SU-DHL-6 (cell line): ENCODE results near the gene STAT5A.
"Not testable (repeated sequence)": the region's sequence is repeated elsewhere in the genome, so short reads cannot be mapped to it uniquely, and the experiment has no call there.

Experiments
- H2AFZ ChIP-seq: fragments of 200-600 bp; sonication (generic); 2 replicates; pipeline ENCODE4 v1.6.1; 2014; ENCODE audit warnings: low read depth, mild to moderate bottlenecking, moderate library complexity, mixed read lengths, antibody characterized with exemption, low read length; ENCODE audit not compliant: severe bottlenecking
- H3F3A ChIP-seq: fragments of 200-600 bp; shearing (Covaris generic); 2 replicates; pipeline ENCODE4 v1.6.0; 2016; ENCODE audit warnings: antibody characterized with exemption, mild to moderate bottlenecking; ENCODE audit not compliant: insufficient read depth
- H3K27ac ChIP-seq: fragments of 200-600 bp; sonication (generic); 2 replicates; pipeline ENCODE4 v1.5.1; 2016; ENCODE audit warnings: low read depth, mild to moderate bottlenecking, low read length, moderate library complexity, mixed read lengths
- H3K27me3 ChIP-seq: fragments of 200-600 bp; sonication (generic), shearing (Covaris generic); 2 replicates; pipeline ENCODE4 v1.6.0; 2014; ENCODE audit warnings: mild to moderate bottlenecking, low read length
- H3K36me3 ChIP-seq: fragments of 200-600 bp; sonication (generic); 2 replicates; pipeline ENCODE4 v1.6.1; 2014; ENCODE audit warnings: mild to moderate bottlenecking, low read length, mixed read lengths
- H3K4me2 ChIP-seq: fragments of 300-600, 200-600 bp; shearing (Covaris generic), sonication (generic); 2 replicates; pipeline ENCODE4 v1.6.0; 2014; ENCODE audit warnings: low read length, low read depth, mild to moderate bottlenecking; ENCODE audit not compliant: poor library complexity, severe bottlenecking
- H3K4me3 ChIP-seq: fragments of 200-600 bp; sonication (generic); 2 replicates; pipeline ENCODE4 v1.5.1; 2014; ENCODE audit warnings: antibody characterized with exemption, low read length, mild to moderate bottlenecking, mixed read lengths; ENCODE audit not compliant: insufficient read depth, poor library complexity, severe bottlenecking
- H3K79me2 ChIP-seq: fragments of 200-600 bp; sonication (generic); 2 replicates; pipeline ENCODE4 v1.6.1; 2014; ENCODE audit warnings: mild to moderate bottlenecking, low read length, moderate library complexity; ENCODE audit not compliant: insufficient read depth
- H3K9ac ChIP-seq: fragments of 200-600 bp; sonication (generic); 2 replicates; pipeline ENCODE4 v1.7.0; 2014; ENCODE audit warnings: mild to moderate bottlenecking, low read length
- H3K9me2 ChIP-seq: fragments of 200-600 bp; sonication (generic); replicated peaks from 2 replicates; pipeline ENCODE4 v1.6.1; 2014; ENCODE audit warnings: low read length; ENCODE audit not compliant: insufficient read depth
- H3K9me3 ChIP-seq: fragments of 200-600 bp; sonication (generic); 2 replicates; pipeline ENCODE4 v1.6.1; 2014; ENCODE audit warnings: low read length, mixed read lengths; ENCODE audit not compliant: insufficient read depth
- H4K20me1 ChIP-seq: fragments of 200-600 bp; sonication (generic); 2 replicates; pipeline ENCODE4 v1.6.1; 2014; ENCODE audit warnings: low read depth, mild to moderate bottlenecking, antibody characterized with exemption, low read length, moderate library complexity, mixed read lengths
- EZH2phosphoT487 ChIP-seq: fragments of 200-600 bp; sonication (generic), shearing (Covaris generic); conservative IDR thresholded peaks from 2 replicates; pipeline ENCODE4 v1.6.1; 2018; ENCODE audit warnings: mild to moderate bottlenecking, antibody characterized with exemption, low read length, moderate library complexity, mixed read lengths
- TF ChIP-seq, protein P1 (sequence below): fragments of 200-600 bp; sonication (generic); IDR thresholded peaks from one replicate; pipeline ENCODE4 v1.5.1; 2017; ENCODE audit warnings: antibody characterized with exemption, mild to moderate bottlenecking, low read length, moderate library complexity; ENCODE audit not compliant: insufficient read depth, poor library complexity, severe bottlenecking

The STAT5A gene

GRCh38 chr17:42253578-42253977, 34.7 kb upstream of the STAT5A start:
- Histone ChIP-seq H3K4me2 (no peak overlapping the region), H3K9me2 (no peaks in the 10 kb centered on the region), H2AFZ (no peak overlapping the region), H3K36me3 (no peaks in the 10 kb centered on the region), H3K9ac (no peak overlapping the region), H3K27me3 (no peaks in the 10 kb centered on the region), H3K79me2 (no peaks in the 10 kb centered on the region), H3K4me3 (no peak overlapping the region), H3K9me3 (no peaks in the 10 kb centered on the region), H3K27ac (no peak overlapping the region), H3F3A (no peaks in the 10 kb centered on the region), H4K20me1 (no peaks in the 10 kb centered on the region)
- TF ChIP-seq, protein P1, sequence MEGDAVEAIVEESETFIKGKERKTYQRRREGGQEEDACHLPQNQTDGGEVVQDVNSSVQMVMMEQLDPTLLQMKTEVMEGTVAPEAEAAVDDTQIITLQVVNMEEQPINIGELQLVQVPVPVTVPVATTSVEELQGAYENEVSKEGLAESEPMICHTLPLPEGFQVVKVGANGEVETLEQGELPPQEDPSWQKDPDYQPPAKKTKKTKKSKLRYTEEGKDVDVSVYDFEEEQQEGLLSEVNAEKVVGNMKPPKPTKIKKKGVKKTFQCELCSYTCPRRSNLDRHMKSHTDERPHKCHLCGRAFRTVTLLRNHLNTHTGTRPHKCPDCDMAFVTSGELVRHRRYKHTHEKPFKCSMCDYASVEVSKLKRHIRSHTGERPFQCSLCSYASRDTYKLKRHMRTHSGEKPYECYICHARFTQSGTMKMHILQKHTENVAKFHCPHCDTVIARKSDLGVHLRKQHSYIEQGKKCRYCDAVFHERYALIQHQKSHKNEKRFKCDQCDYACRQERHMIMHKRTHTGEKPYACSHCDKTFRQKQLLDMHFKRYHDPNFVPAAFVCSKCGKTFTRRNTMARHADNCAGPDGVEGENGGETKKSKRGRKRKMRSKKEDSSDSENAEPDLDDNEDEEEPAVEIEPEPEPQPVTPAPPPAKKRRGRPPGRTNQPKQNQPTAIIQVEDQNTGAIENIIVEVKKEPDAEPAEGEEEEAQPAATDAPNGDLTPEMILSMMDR = no peak
- no peak for TF ChIP-seq EZH2phosphoT487

DNA sequence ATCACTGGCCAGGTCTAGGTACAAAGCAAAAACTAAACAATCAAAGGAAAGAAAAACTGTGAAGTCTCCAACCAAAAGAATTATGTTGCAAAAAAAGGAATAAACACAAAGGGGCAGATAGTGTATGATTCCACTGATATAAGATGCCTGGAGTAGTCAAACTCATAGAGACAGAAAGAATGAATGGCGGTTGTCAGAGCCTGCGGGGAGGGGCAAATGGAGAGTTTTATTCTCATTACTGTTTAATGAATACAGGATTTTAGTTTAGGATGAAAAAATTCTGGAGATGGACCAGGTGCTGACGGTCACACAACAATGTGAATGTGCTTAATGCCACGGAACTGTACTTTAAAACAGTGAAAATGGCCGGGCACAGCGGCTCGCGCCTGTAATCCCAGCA, 32.9 kb upstream of the STAT5A start:
- no peaks in the 10 kb centered on the region for H3K9me3 ChIP-seq
- no peak overlapping the region for H3K27ac ChIP-seq
- TF ChIP-seq, protein P1 = no peak
- TF ChIP-seq EZH2phosphoT487 = no peak
- no peaks in the 10 kb centered on the region for H3K9me2 ChIP-seq
- no peak overlapping the region for H3K9ac ChIP-seq
- H3K36me3 ChIP-seq = no peaks in the 10 kb centered on the region
- H4K20me1 ChIP-seq = no peaks in the 10 kb centered on the region
- no peaks in the 10 kb centered on the region for H3K79me2 ChIP-seq
- H3K4me2 ChIP-seq = no peak overlapping the region
- no peak overlapping the region for H2AFZ ChIP-seq
- H3F3A ChIP-seq = no peaks in the 10 kb centered on the region
- H3K27me3 ChIP-seq = no peaks in the 10 kb centered on the region
- H3K4me3 ChIP-seq = no peak overlapping the region

DNA sequence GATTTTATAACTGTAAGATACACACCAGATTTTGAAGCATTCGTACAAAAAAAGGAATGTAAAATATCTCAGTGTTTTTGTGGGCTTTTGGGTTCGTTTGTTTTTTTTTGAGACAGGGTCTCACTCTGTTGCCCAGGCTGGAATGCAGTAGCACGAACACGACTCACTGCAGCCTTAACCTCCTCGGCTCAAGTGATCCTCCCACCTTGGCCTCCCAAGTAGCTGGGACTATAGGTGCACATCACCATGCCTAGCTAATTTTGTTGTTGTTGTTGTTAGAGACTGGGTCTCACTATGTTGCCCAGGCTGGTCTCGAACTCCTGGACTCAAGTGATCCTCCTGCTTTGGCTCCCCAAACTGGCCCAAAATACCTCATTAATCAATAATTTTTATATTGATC, 28.0 kb upstream of the STAT5A start:
- H3K4me2 ChIP-seq = no peak overlapping the region
- no peak overlapping the region for H3K27ac ChIP-seq
- H3K4me3 ChIP-seq = no peak overlapping the region
- TF ChIP-seq, protein P1 = no peak
- no peak for TF ChIP-seq EZH2phosphoT487
- H4K20me1 ChIP-seq = no peaks in the 10 kb centered on the region
- H3K79me2 ChIP-seq = no peaks in the 10 kb centered on the region
- H3K27me3 ChIP-seq = no peaks in the 10 kb centered on the region
- no peak overlapping the region for H2AFZ ChIP-seq
- no peak overlapping the region for H3K9ac ChIP-seq
- H3K36me3 ChIP-seq = no peaks in the 10 kb centered on the region
- no peaks in the 10 kb centered on the region for H3K9me3 ChIP-seq
- no peaks in the 10 kb centered on the region; the same call in 1 of the 2 replicates for H3F3A ChIP-seq
- H3K9me2 ChIP-seq = no peaks in the 10 kb centered on the region

GRCh38 chr17:42264366-42264765, 23.9 kb upstream of the STAT5A start:
- H3F3A ChIP-seq, H3K27me3 ChIP-seq, H3K4me3 ChIP-seq, H4K20me1 ChIP-seq, H3K27ac ChIP-seq, H3K79me2 ChIP-seq, H2AFZ ChIP-seq, H3K9ac ChIP-seq, H3K9me3 ChIP-seq, H3K4me2 ChIP-seq, H3K9me2 ChIP-seq, H3K36me3 ChIP-seq: not testable (repeated sequence)
